SK-N-MC (cell line): ENCODE data around the gene SELE.

Experiments used
- EZH2 ChIP-seq: fragments of 200-600 bp; sonication (generic); IDR thresholded peaks from one replicate; pipeline ENCODE4 v1.6.1; 2017; ENCODE audit warnings: antibody characterized with exemption
- FOXP2 ChIP-seq: optimal IDR thresholded peaks from 2 replicates; pipeline ENCODE3; 2011; ENCODE audit warnings: mild to moderate bottlenecking, moderate library complexity; ENCODE audit not compliant: insufficient read depth; ENCODE audit errors: extremely low read length, control extremely low read depth
- POLR2AphosphoS5 ChIP-seq: IDR thresholded peaks from 2 replicates; pipeline ENCODE4 v1.6.1; 2012; ENCODE audit warnings: mild to moderate bottlenecking, low read depth, low read length, borderline replicate concordance

- TF ChIP-seq FOXP2 (no peak), EZH2 (no peak), POLR2AphosphoS5 (no peak; the same call in 1 of the 2 replicates)
These were observed 8.0 kb upstream of the SELE start for GRCh38 chr1:169741666-169742394.
